ENCODE data around the gene PSRC1. TPM values are rescaled to one million over a fixed set of nuclear protein-coding genes. Genes with fewer than 3 reads are reported as not detected.

PSRC1 gene
- polyA plus RNA-seq, 1 of the 3 experiments (the other 2 are of a cell fraction): 19.4 TPM

DNA sequence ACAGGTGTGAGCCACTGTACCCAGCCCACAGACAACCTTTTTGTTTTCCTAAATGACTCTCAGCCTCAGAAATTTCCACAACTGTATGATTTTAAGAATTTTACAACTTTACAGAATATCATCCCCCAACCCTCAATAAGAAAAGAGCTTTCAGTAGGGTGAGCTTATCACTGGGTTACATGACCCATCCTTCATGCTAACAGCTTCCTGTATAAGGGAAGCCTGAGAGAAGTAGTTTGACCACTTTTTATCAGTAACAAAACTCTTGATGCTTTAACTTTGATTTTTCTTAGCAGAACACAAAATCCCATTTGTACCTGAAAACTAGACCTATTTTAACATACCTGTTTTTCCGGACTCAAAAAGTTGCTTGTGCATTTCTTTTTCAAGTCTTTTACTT lies 33.6 kb upstream of the PSRC1 start:
- CTCF ChIA-PET: interaction anchor here (0.8 to 1.0 kb wide), 2 partner anchors 11 to 174 kb away, joined by 3 read pairs; no protein-coding TSS in a partner anchor
- DNase-seq: no peak
- Histone ChIP-seq H4K20me1 (ENCODE audit: insufficient read depth) (no peaks in the 10 kb centered on the region), H3K4me3 (ENCODE audit: low read depth in 2 of 2, low read length in 1 of 2) (no peak overlapping the region), H3F3A (replicated peaks; ENCODE audit: insufficient read depth) (no peaks in the 10 kb centered on the region), H3K27me3 (ENCODE audit: insufficient read depth) (no peaks in the 10 kb centered on the region), H2AFZ (ENCODE audit: low read depth) (no peak overlapping the region), H3K4me2 (no peak overlapping the region), H3K4me1 (ENCODE audit: control insufficient read depth in 1 of 2, insufficient read depth in 2 of 2, low read depth in 1 of 2, low read length in 1 of 2) (peaks cover 0 to 7% of the 10 kb centered on the region in 2 experiments; a peak in 2 of 4 replicates), H3K9me2 (no peaks in the 10 kb centered on the region), H3K79me2 (ENCODE audit: insufficient read depth) (no peaks in the 10 kb centered on the region), H3K36me3 (replicated peaks in 1 of 2; ENCODE audit: control insufficient read depth in 1 of 2, insufficient read depth in 2 of 2, low read length in 1 of 2) (peaks cover 3 to 29% of the 10 kb centered on the region in 2 experiments), H3K27ac (ENCODE audit: low read depth in 2 of 2, low read length in 1 of 2) (no peak overlapping the region), H3K9ac (no peak overlapping the region), H3K9me3 (no peaks in the 10 kb centered on the region)
- 94% methylated on average over 1 of the region's 1 CpG for WGBS (ENCODE audit: low lambda C conversion rate)
- TF ChIP-seq, protein P1, sequence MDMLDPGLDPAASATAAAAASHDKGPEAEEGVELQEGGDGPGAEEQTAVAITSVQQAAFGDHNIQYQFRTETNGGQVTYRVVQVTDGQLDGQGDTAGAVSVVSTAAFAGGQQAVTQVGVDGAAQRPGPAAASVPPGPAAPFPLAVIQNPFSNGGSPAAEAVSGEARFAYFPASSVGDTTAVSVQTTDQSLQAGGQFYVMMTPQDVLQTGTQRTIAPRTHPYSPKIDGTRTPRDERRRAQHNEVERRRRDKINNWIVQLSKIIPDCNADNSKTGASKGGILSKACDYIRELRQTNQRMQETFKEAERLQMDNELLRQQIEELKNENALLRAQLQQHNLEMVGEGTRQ (IDR thresholded peaks at IDR 0.05; ENCODE audit: borderline replicate concordance, low read depth, low read length): no peak
- TF ChIP-seq FOXM1 (IDR thresholded peaks at IDR 0.05; ENCODE audit: low read depth) (no peak), JUND (IDR thresholded peaks at IDR 0.05) (no peak), SIN3A (IDR thresholded peaks at IDR 0.05; ENCODE audit: borderline replicate concordance, low read depth, low read length) (no peak), TEAD4 (IDR thresholded peaks at IDR 0.05; ENCODE audit: borderline replicate concordance, insufficient read depth) (no peak), ELF1 (IDR thresholded peaks at IDR 0.05) (no peak), PBX3 (IDR thresholded peaks at IDR 0.05) (no peak), RXRA (IDR thresholded peaks at IDR 0.05; ENCODE audit: borderline replicate concordance, low read depth) (no peak), TAF1 (IDR thresholded peaks at IDR 0.05; ENCODE audit: borderline replicate concordance, low read depth, low read length) (no peak)
- TF ChIP-seq, protein P2, sequence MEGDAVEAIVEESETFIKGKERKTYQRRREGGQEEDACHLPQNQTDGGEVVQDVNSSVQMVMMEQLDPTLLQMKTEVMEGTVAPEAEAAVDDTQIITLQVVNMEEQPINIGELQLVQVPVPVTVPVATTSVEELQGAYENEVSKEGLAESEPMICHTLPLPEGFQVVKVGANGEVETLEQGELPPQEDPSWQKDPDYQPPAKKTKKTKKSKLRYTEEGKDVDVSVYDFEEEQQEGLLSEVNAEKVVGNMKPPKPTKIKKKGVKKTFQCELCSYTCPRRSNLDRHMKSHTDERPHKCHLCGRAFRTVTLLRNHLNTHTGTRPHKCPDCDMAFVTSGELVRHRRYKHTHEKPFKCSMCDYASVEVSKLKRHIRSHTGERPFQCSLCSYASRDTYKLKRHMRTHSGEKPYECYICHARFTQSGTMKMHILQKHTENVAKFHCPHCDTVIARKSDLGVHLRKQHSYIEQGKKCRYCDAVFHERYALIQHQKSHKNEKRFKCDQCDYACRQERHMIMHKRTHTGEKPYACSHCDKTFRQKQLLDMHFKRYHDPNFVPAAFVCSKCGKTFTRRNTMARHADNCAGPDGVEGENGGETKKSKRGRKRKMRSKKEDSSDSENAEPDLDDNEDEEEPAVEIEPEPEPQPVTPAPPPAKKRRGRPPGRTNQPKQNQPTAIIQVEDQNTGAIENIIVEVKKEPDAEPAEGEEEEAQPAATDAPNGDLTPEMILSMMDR (IDR thresholded peaks at IDR 0.05): no peak
- POLR2A ChIA-PET: no interaction called here

DNA sequence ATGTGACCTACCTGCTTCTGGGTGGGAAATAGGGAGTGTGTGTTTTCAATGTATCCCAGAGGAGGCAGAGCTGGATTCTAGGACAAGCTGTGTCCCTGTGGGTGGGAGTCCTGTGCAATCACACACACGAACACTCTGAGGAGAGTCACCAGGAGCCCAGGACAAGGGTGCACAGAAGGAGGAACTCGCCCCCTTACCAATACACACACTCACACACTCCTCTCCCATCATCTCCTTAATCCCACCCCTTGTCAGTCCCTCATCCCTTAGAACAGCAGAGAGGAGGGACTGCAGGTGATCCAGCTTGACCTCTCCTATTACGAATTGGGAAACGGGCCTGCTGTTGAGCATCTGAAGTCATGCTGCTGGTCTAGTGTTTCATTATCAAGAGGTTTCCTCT lies 32.3 kb upstream of the PSRC1 start:
- H3K79me2 ChIP-seq (ENCODE audit: insufficient read depth): no peaks in the 10 kb centered on the region
- CTCF ChIA-PET: interaction anchor here (1.3 to 1.7 kb wide), 2 partner anchors 38 to 84 kb away, joined by 6 to 7 read pairs; no protein-coding TSS in a partner anchor
- no peak for TF ChIP-seq SIN3A (IDR thresholded peaks at IDR 0.05; ENCODE audit: borderline replicate concordance, low read depth, low read length)
- no peak for TF ChIP-seq MEF2A (IDR thresholded peaks at IDR 0.05; ENCODE audit: borderline replicate concordance, low read depth)
- no peak for TF ChIP-seq CHD2 (IDR thresholded peaks at IDR 0.05; ENCODE audit: low read length, partially characterized antibody)
- no peak for TF ChIP-seq ZBTB33 (IDR thresholded peaks at IDR 0.05; ENCODE audit: borderline replicate concordance, low read depth)
- no peak for TF ChIP-seq EP300 (IDR thresholded peaks at IDR 0.05; ENCODE audit: borderline replicate concordance in 1 of 2, low read depth in 1 of 2, low read length in 1 of 2)
- TF ChIP-seq REST (IDR thresholded peaks at IDR 0.05; ENCODE audit: low read depth, low read length): no peak
- no peak for TF ChIP-seq PBX3 (IDR thresholded peaks at IDR 0.05)

More for the DNA sequence above, 32.3 kb upstream of the PSRC1 start:
- Histone ChIP-seq H2AFZ (ENCODE audit: low read depth) (no peak overlapping the region), H3K36me3 (replicated peaks in 1 of 2; ENCODE audit: control insufficient read depth in 1 of 2, insufficient read depth in 2 of 2, low read length in 1 of 2) (peaks cover 9 to 18% of the 10 kb centered on the region in 2 experiments), H3K9me3 (no peaks in the 10 kb centered on the region), H4K20me1 (ENCODE audit: insufficient read depth) (no peaks in the 10 kb centered on the region), H3K27ac (ENCODE audit: low read depth in 2 of 2, low read length in 1 of 2) (no peak overlapping the region), H3K27me3 (ENCODE audit: insufficient read depth) (no peaks in the 10 kb centered on the region), H3K9ac (no peak overlapping the region), H3K4me1 (ENCODE audit: control insufficient read depth in 1 of 2, insufficient read depth in 2 of 2, low read depth in 1 of 2, low read length in 1 of 2) (peaks cover 0 to 7% of the 10 kb centered on the region in 2 experiments; a peak in 2 of 4 replicates), H3K9me2 (no peaks in the 10 kb centered on the region), H3K4me3 (ENCODE audit: low read depth in 2 of 2, low read length in 1 of 2) (no peak overlapping the region), H3F3A (replicated peaks; ENCODE audit: insufficient read depth) (no peaks in the 10 kb centered on the region), H3K4me2 (no peak overlapping the region)
- no peak for DNase-seq
- POLR2A ChIA-PET: no interaction called here
- 86% methylated on average over 4 of the region's 4 CpGs for WGBS (ENCODE audit: low lambda C conversion rate)

Measured in SK-N-SH (cell line).